Heart left ventricle (tissue), 16 donors: ENCODE results near the gene PPHLN1. TPM values are rescaled to one million over a fixed set of nuclear protein-coding genes. Genes with fewer than 3 reads are reported as not detected.

Experiments used
- ATAC-seq, 4 donors: fragments of 200-7000 bp; cut with Tn5 transposase; one replicate each; pipeline ENCODE4 v1.9.1; 2020 to 2022; ENCODE audit warnings: moderate library complexity in 4 of 4, mild to moderate bottlenecking in 3 of 4, moderate number of reproducible peaks in 1 of 4
- DNase-seq, 5 donors: peaks; one replicate each; pipeline ENCODE4 v3.0.0-alpha.2; 2020
- H3K27ac ChIP-seq, 12 donors: fragments of 200-600 bp; sonication (generic) in 4 of 12; one replicate each; pipeline versions ENCODE4 v1.5.0 to v1.8.0; 2016 to 2022; ENCODE audit warnings: mild to moderate bottlenecking in 2 of 12
- H3K27me3 ChIP-seq, 9 donors: fragments of 200-600 bp; sonication (generic) in 2 of 9; one replicate each; pipeline versions ENCODE4 v1.5.1 to v1.8.0; 2016 to 2022; ENCODE audit warnings: mild to moderate bottlenecking in 3 of 9
- H3K36me3 ChIP-seq, 9 donors: fragments of 200-600 bp; sonication (generic) in 2 of 9; one replicate each; pipeline versions ENCODE4 v1.5.0 to v1.8.0; 2018 to 2022; ENCODE audit warnings: mild to moderate bottlenecking in 2 of 9
- H3K4me1 ChIP-seq, 12 donors: fragments of 200-600 bp; sonication (generic) in 4 of 12; one replicate each; pipeline versions ENCODE4 v1.5.0 to v1.8.0; 2016 to 2022; ENCODE audit warnings: mild to moderate bottlenecking in 3 of 12
- H3K4me3 ChIP-seq, 12 donors: fragments of 200-600 bp; sonication (generic) in 4 of 12; one replicate each; pipeline versions ENCODE4 v1.5.0 to v1.8.0; 2017 to 2022; ENCODE audit warnings: mild to moderate bottlenecking in 9 of 12, moderate library complexity in 4 of 12
- H3K9me3 ChIP-seq, 12 donors: fragments of 200-600 bp; sonication (generic) in 4 of 12; one replicate each; pipeline versions ENCODE4 v1.5.0 to v1.8.0; 2016 to 2022; ENCODE audit warnings: mild to moderate bottlenecking in 1 of 12
- POLR2A ChIP-seq, 2 donors: fragments of 450-650 bp; IDR thresholded peaks; one replicate each; pipeline ENCODE4 v1.6.1; 2017; ENCODE audit warnings: antibody characterized with exemption in 2 of 2, mild to moderate bottlenecking in 2 of 2, moderate library complexity in 2 of 2
- WGBS, 4 donors: extraction: QIAGEN DNeasy Blood & Tissue Kit in 2 of 4; methylation state at CpG; one replicate each; pipeline versions ENCODE4 v1.1.5 to v1.1.7; 2013 to 2018; 5-methylcytosine and 5-hydroxymethylcytosine counted together
- intact Hi-C, 10 donors: fragments of 100-400 bp; cut with DNase I; formaldehyde crosslinking; loops; one replicate each; pipeline versions ENCODE4 v1.11.1 to v1.14.2; 2022
- microRNA-seq, 4 donors: library from miRNA; unstranded; fragments of <30 nt; microRNA quantifications; one replicate each; pipeline versions ENCODE4 to v1.2.0, GENCODE V29; 2017 to 2020
- polyA plus RNA-seq, 2 donors: library from polyadenylated mRNA; stranded (reverse); fragments of 200-250 nt; gene quantifications; one replicate each; pipeline ENCODE4 v1.2.3, GENCODE V29; 2013
- total RNA-seq, 9 donors: library from RNA; depleted of rRNA in 2 of 9; stranded (reverse); fragments of >200 nt in 2 of 9; fragmentation: NEBNext Ultra II Directional in 3 of 9; extraction: Animal tissue kit (Norgen Biotek cat#: 25700) in 3 of 9; gene quantifications; one replicate each; pipeline versions ENCODE4 v1.1.0 to v1.2.4, GENCODE V29; 2016 to 2023
- TF ChIP-seq, protein P1 (sequence below), 12 donors: fragments of 200-600 bp; sonication (generic) in 4 of 12; IDR thresholded peaks; one replicate each; pipeline versions ENCODE4 v1.5.0 to v1.8.0; 2018 to 2022; ENCODE audit warnings: antibody characterized with exemption in 12 of 12, mild to moderate bottlenecking in 5 of 12
- donor health status: ischemic (EF 13 %, LVEDD 7.1; RV severe dilation, severe dysfunction).
- donor health status: healthy with polysubstance abuse.
- donor health status: DM: no; HTN: yes; CAD: no.
- donor health status: DM: no; HTN: no; CAD: no.
- donor health status: ischemic (EF 25% LVEDD 6.9; RV normal size, moderate dysfunction).
- donor health status: ischemic (EF 25% LVEDD 5.7; RV mildly dilated, moderate dysfunction).
- donor health status: healthy.
- donor health status: DM: yes; HTN: yes; CAD: no.
- donor health status: ischemic (EF 35%, LVEDD 5.7; RV mildly dilated, moderate dysfunction).
- donor health status: nonischemic (EF 11% LVEDD 7.7; RV severe dilation, severe dysfunction).
- donor health status: DM: yes; HTN: yes; CAD: no.
- donor health status: PGD.
- donor health status: ischemic (EF 29% LVEDD 5.4; RV normal size, mild dysfunction).
- donor health status: nonischemic (EF 23%, LVEDD 6.1; RV moderate dilation, normal function).

PPHLN1 gene
- total and polyA plus RNA-seq, 11 donors, result 21.4 to 41.1 (median 35.6) TPM

DNA sequence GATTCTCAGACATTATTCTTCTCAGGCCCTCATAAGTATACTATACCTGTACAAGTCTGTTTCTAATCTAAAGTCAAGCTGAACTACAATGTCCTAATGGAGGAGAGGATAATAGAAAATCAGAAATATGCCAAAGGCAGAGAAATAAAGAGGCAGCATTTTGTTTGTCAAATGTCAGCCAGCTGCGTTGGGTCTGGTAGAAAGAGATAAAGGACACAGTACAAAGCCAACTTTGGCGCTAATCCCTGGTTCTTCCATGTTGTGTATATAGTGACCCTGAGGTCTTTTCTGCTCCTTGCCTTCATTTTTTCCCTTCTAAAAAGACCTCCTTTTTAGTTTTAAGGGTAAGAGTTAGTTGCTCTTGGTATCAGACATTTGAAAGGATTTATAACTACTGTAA lies 160.4 kb downstream of the PPHLN1 start:
- peaks cover 0 to 30% (median 0%) of the 10 kb centered on the region in 9 donors for H3K27me3 ChIP-seq
- H3K4me1 ChIP-seq, result peaks cover 0 to 41% (median 23%) of the 10 kb centered on the region in 12 donors
- H3K27ac ChIP-seq, result peak overlapping the region in 3 of 12 donors; percentile 14 to 99 (median 41)
- intact Hi-C loops, result loop anchor here in 6 of 10 donors (5.0 to 10.0 kb wide), 5 partner anchors 66 to 848 kb away; no protein-coding TSS in a partner anchor
- no peaks in the 10 kb centered on the region for H3K9me3 ChIP-seq
- no peaks in the 10 kb centered on the region for H3K36me3 ChIP-seq
- no peak for TF ChIP-seq POLR2A (IDR thresholded peaks at IDR 0.05)
- TF ChIP-seq, protein P1, sequence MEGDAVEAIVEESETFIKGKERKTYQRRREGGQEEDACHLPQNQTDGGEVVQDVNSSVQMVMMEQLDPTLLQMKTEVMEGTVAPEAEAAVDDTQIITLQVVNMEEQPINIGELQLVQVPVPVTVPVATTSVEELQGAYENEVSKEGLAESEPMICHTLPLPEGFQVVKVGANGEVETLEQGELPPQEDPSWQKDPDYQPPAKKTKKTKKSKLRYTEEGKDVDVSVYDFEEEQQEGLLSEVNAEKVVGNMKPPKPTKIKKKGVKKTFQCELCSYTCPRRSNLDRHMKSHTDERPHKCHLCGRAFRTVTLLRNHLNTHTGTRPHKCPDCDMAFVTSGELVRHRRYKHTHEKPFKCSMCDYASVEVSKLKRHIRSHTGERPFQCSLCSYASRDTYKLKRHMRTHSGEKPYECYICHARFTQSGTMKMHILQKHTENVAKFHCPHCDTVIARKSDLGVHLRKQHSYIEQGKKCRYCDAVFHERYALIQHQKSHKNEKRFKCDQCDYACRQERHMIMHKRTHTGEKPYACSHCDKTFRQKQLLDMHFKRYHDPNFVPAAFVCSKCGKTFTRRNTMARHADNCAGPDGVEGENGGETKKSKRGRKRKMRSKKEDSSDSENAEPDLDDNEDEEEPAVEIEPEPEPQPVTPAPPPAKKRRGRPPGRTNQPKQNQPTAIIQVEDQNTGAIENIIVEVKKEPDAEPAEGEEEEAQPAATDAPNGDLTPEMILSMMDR (IDR thresholded peaks at IDR 0.05), result no peak
- H3K4me3 ChIP-seq, result no peak overlapping the region
- DNase-seq, result no peak
- WGBS, 4 donors, result 46 to 53% (median 49%) methylated on average over 2 of the region's 2 CpGs
- ATAC-seq, result no peak

DNA sequence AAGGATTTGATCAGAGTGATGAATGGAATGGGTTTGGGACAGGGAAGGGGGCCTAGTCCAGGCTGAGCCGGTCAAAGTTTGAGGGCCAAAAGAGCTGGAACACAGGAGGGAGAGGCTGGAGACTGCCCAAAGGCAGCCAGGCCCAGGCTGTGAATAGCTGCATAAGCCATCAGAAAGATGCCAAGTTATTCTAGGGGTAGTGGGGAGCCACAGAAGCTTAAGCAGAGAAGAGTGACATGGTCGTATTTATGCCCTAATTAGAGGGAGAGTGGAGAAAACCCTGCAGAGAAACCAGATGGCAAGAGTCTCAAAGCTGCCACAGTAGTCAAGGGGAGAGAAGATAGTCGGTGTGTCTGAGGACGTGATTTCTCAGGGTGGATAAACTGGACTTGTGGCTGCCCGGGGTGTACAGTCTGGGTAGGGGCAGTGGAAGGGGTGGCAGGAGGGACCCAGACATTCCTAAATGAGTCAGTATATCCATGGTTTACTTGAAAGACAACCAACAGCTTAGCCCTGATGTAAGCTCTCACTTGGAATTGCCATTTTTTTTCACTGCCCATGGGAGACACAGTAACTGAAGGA lies 164.4 kb downstream of the PPHLN1 start:
- ATAC-seq, result no peak
- no peak for DNase-seq
- peaks cover 0 to 5% (median 0%) of the 10 kb centered on the region in 9 donors for H3K27me3 ChIP-seq
- no peak overlapping the region for H3K4me3 ChIP-seq
- H3K36me3 ChIP-seq, result peaks cover 0 to 3% (median 0%) of the 10 kb centered on the region in 9 donors
- intact Hi-C loops, result loop anchor here in 1 of 10 donors (10.0 kb wide), 1 partner anchor 54 kb away; no protein-coding TSS in a partner anchor
- 80 to 86% (median 84%) methylated on average over 5 of the region's 5 CpGs for WGBS, 4 donors
- no peaks in the 10 kb centered on the region for H3K9me3 ChIP-seq
- TF ChIP-seq POLR2A (IDR thresholded peaks at IDR 0.05), result no peak
- TF ChIP-seq, protein P1 (IDR thresholded peaks at IDR 0.05), result no peak
- H3K4me1 ChIP-seq, result peaks cover 0 to 31% (median 9%) of the 10 kb centered on the region in 12 donors
- H3K27ac ChIP-seq, result no peak overlapping the region

Small RNA genes lying within 50 kb of the gene (microRNA-seq; reads per million reads assigned to microRNA genes)
- 0 to 0.77 (median 0.10) reads per million in 4 donors for gene MIR7851

Other genes starting within 250 kb of the PPHLN1 start
- gene GXYLT1, start 181.3 kb upstream of the PPHLN1 start, total RNA-seq, result 1 to 10 TPM; 3.9 to 8.3 (median 6.3) TPM
- gene GXYLT1, start 181.3 kb upstream of the PPHLN1 start, polyA plus RNA-seq, result 1 to 10 TPM; 1.4 to 3.4 TPM
- 100 to 1,000 TPM in 1 of 9 donors, 10 to 100 TPM in 8; 31.5 to 125 (median 78.2) TPM for gene YAF2, start 87.9 kb upstream of the PPHLN1 start, total RNA-seq
- 10 to 100 TPM; 39.5 to 41.6 TPM for gene YAF2, start 87.9 kb upstream of the PPHLN1 start, polyA plus RNA-seq
- 10 to 100 TPM; 30.8 to 69.0 (median 56.2) TPM for gene ZCRB1, start 73 bp upstream of the PPHLN1 start, total RNA-seq
- gene ZCRB1, start 73 bp upstream of the PPHLN1 start, polyA plus RNA-seq, result 10 to 100 TPM; 28.1 to 41.2 TPM